ENCODE results near the gene RDH16.
A peak's percentile ranks its signal among the peaks of the same experiment; 100 is the strongest.

Gene RDH16

GRCh38 chr12:56957229-56958052 lies at the start of gene RDH16:
TSS of gene RDH16 (minus strand) at chr12:56957608. CDS start at chr12:56957462, 146 bp downstream.
- DNase-seq (ENCODE audit: low read depth in 1 of 2, low spot score in 1 of 2) = no peak

- no peak for DNase-seq (ENCODE audit: low read depth in 1 of 2, low spot score in 1 of 2)
These were observed 49.5 kb upstream of the RDH16 start for GRCh38 chr12:57006809-57007475.

GRCh38 chr12:57005980-57006808 lies 48.8 kb upstream of the RDH16 start, which contains the start of gene ZBTB39:
TSS of gene ZBTB39 (minus strand) at chr12:57006546. CDS start at chr12:57004917, 1,629 bp downstream.
- DNase-seq (ENCODE audit: low read depth in 1 of 2, low spot score in 1 of 2) = peak; percentile 35 to 63

- no peak for DNase-seq (ENCODE audit: low read depth in 1 of 2, low spot score in 1 of 2)
These were observed 47.2 kb upstream of the RDH16 start for GRCh38 chr12:57004651-57005050.

GRCh38 chr12:57003395-57003794 lies 46.0 kb upstream of the RDH16 start:
- DNase-seq (ENCODE audit: low read depth in 1 of 2, low spot score in 1 of 2) = no peak

- DNase-seq (ENCODE audit: low read depth in 1 of 2, low spot score in 1 of 2) = peak; percentile 50 to 54
These were observed 44.1 kb upstream of the RDH16 start for GRCh38 chr12:57001448-57001906.

- no peak for DNase-seq (ENCODE audit: low read depth in 1 of 2, low spot score in 1 of 2)
These were observed 43.0 kb upstream of the RDH16 start for GRCh38 chr12:57000393-57000792.

- no peak for DNase-seq (ENCODE audit: low read depth in 1 of 2, low spot score in 1 of 2)
These were observed 42.0 kb upstream of the RDH16 start for GRCh38 chr12:56999456-56999855.

GRCh38 chr12:56998981-56999380 lies 41.6 kb upstream of the RDH16 start:
- no peak for DNase-seq (ENCODE audit: low read depth in 1 of 2, low spot score in 1 of 2)

- no peak for DNase-seq (ENCODE audit: low read depth in 1 of 2, low spot score in 1 of 2)
These were observed 40.9 kb upstream of the RDH16 start for GRCh38 chr12:56998316-56998715.

GRCh38 chr12:56996793-56997545 lies 39.6 kb upstream of the RDH16 start:
- no peak for DNase-seq (ENCODE audit: low read depth in 1 of 2, low spot score in 1 of 2)

GRCh38 chr12:56995930-56996496 lies 38.6 kb upstream of the RDH16 start:
- DNase-seq (ENCODE audit: low read depth in 1 of 2, low spot score in 1 of 2) = no peak

- DNase-seq (ENCODE audit: low read depth in 1 of 2, low spot score in 1 of 2) = no peak
These were observed 38.0 kb upstream of the RDH16 start for GRCh38 chr12:56995201-56995929.

- no peak for DNase-seq (ENCODE audit: low read depth in 1 of 2, low spot score in 1 of 2)
These were observed 36.9 kb upstream of the RDH16 start for GRCh38 chr12:56994231-56994746.

GRCh38 chr12:56993346-56993745 lies 35.9 kb upstream of the RDH16 start:
- no peak for DNase-seq (ENCODE audit: low read depth in 1 of 2, low spot score in 1 of 2)

- no peak for DNase-seq (ENCODE audit: low read depth in 1 of 2, low spot score in 1 of 2)
These were observed 34.2 kb upstream of the RDH16 start for GRCh38 chr12:56991319-56992246.

GRCh38 chr12:56990648-56991318 lies 33.4 kb upstream of the RDH16 start:
- no peak for DNase-seq (ENCODE audit: low read depth in 1 of 2, low spot score in 1 of 2)

All from activated T-helper 1 cell treated with anti-CD3 and anti-CD28 coated beads, Interleukin-2, amount 50 U/mL, for 16 hours (primary cell).